HG02798 (cell line): ENCODE measurements around the gene NEK5.
"Not testable (repeated sequence)": the region's sequence is repeated elsewhere in the genome, so short reads cannot be mapped to it uniquely, and the experiment has no call there.

ENCODE experiments used
- ATAC-seq: cut with Tn5 transposase; IDR thresholded peaks from one replicate; pipeline ENCODE4 v1.9.1; 2021; ENCODE audit warnings: mild to moderate bottlenecking; ENCODE audit not compliant: unreplicated experiment, poor library complexity

NEK5 gene

DNA sequence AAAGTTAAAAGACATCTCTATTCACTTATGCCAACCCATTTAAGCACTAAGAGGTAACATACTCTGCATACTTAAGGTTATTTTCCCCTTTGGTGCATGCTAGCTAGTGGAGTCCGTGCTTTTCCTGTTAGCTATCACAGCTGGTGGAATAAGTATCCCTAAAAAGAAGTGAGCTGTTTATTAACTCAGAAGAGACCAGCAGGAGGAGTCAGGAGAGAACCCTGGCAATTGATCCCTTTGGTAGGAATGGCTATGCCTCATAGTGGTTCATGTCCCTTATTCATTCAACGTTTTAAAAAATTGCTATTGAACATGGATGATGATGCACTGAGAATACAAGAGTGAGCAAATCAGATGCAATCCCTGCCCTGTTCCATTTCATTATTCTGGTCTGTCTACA is 12.4 kb upstream of the NEK5 start:
- no peak for ATAC-seq

DNA sequence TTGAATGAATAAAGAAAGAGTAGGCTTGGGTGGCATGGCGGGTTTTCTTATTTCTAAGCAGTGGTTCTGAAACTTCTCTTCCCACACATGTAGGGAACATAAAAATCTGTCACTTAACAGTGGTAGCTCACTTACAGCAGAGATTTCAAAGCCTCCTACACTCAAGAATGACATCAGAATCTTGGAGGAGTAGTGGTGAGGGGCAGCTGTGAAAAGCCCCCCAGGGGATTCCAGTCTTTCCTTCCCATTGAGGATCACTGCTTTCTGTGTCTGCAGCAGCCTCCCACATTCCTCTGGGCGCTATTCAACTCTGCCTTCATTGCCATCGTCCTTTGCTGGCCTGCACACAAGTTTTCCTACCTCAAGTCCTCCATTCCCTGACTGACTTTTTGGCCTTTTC is 8.6 kb upstream of the NEK5 start:
- ATAC-seq, result no peak

DNA sequence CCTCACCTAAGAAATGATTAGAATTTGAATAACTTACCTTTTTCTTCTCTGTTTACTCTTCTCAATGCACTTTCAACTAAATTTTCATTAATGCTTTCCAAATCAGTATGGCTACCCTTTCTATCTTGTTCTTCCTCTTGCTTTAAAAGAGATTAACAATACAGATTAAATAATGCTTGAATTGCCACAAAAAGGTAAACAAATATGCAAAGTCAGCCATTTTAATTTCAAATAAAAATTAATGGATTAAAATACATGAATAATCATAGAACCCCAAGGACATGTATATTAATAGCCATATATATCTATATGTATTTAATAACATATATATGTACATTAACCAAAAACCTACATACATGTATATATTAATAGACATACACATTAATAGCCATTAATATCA is 7.9 kb upstream of the NEK5 start:
- no peak for ATAC-seq

DNA sequence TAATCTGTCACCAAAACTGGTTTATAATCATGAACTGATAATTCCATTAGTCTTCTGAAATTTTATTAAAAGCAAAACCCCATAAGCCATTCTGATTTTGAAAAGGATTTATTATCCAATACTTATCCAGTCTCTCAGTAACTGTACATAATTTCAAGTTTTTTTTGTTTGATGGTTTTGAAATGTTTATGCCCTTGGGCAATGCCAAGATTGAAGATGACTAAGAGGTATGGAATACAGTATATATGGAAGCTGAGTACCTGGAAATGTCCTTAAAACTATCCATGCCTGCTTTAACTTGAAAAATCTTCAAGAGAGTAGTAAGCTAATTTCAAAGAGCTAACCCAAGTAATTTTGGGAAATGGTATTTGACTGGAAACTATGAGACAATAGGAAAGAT is 1.8 kb upstream of the NEK5 start:
- ATAC-seq, result no peak

DNA sequence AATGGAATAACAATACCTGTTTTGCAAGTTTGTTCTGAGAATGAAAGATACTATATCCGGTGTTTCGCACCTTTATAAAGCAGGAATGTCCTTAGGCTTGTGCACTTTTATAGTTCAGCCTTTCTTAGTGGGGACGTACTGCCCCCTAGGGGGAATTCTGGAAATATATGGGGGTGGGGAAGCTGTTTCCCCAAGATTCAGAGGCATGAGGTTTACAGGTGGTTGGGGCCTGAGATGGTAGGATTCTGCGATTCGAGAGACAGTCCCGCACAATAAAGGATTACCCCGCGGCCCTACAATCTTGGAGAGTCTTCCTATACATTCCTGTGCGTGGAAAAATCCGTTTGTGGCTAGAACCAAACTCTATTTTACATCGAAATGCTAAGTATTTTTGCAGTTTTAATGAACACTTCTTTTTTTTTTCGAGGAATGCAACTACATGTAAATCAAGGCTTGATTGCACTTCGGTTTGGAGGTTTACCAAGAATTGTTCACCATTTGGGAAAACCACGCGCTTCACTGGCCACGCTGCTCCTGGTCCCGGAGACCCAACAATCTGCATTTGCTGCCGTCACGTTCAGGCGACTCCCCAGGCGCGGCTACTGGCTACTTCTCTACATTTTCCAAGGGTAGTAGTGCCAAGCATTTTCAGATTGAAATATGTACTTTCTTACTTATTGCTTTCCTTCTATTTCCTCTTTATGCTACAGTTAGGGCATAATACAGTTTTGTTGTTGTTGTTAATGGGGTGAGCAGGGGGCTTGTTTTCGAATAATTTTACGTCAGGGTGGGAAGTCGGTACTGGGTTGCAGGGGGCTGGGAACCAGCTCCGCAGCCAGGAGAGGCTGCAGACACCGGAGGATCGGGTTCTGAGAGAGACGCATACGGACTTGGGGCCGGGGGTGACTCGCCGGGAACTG is 830 bp downstream of the NEK5 start:
- peak; percentile 58 for ATAC-seq

DNA sequence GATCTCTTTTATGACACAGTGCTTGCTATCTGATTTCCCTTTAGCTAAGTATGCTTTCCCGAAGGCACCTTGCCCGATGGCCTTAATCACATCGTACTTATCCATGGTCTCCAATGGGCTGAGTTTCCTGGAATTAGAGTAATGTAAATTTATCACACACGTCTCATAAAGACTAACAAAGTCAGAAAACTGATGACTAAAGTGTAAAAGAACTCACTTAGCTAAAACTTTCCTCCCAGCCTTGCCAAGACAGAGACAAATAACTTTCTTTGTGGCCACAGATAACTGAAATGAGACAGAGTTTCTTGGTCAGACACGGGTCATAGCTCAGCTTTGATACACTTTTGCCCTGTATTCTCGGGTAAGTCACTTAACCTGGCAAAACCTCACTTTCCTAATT is 1.5 kb downstream of the NEK5 start:
- ATAC-seq, result peak; percentile 13

DNA sequence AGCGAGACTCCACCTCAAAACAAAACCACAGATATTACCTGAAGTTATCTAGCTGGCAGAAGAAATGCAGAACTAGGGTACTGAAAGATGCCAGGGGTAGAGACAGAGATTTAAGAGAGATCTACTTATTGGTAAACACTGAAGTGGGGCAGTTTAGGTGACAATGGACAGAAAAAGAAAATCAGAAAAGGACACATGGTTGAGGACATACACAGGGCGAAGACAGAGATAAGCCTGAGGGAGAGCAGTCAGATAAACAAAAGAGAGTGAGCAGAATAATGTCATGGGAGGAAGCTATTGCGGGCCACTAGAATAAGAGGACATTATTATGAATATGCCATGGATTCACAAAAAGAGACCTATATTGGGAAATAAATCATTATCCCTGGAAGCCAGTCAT is 3.3 kb downstream of the NEK5 start:
- ATAC-seq, result no peak

DNA sequence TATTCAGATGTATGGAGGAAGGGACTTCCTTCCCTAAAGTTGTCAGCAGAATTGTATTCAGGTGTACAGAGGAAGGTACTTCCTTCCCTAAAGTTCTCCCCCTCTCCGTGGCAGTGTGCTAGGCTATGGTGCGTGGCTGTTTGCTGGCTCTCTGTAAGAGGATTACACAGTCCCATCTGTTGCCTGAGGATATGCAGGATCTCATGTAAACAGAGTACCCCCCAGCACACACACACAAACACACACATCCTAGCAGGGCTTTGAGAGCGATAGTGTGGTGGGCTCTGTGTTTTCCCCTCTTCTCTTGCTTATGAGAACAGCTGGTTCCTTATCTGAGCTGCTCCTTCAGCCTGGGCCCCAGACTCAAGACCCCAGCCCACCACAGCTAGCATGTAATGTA is 10.3 kb downstream of the NEK5 start:
- ATAC-seq, result no peak

DNA sequence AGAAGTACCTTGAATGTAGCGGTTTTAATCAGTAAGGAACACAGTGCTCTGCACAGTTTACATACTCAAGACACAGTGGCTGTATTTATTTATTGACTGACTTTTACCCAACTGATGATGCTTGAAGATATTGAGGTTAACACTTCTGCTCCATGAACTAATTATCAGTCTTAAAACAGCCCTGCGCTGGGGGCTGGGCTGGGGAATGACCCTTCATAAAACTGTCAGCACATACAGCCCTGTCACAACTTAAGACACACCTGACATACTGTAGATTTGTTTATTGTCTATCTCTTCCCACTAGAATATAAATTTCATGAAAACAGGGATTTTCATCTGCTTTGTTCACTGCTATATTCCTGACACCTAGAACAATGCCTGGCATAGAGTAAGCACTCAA is 10.8 kb downstream of the NEK5 start:
- no peak for ATAC-seq

DNA sequence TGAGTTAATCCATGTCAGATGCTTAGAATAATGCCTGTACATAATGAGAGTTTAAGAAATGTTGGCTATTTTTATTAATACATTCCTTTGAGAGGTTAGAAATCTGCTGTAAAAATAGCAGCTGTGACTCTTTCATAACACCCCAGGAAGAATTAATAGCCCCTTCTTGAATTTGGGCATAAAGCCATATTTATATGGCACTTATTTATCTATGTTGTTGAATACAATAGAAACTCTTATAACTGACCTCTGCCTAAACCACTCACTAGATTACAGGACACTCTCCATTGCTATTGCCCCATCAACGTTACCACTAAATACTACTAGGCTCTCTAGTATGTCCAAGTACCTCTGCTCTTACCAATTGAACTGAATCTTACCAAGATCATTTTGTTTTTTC is 16.3 kb downstream of the NEK5 start:
- no peak for ATAC-seq

DNA sequence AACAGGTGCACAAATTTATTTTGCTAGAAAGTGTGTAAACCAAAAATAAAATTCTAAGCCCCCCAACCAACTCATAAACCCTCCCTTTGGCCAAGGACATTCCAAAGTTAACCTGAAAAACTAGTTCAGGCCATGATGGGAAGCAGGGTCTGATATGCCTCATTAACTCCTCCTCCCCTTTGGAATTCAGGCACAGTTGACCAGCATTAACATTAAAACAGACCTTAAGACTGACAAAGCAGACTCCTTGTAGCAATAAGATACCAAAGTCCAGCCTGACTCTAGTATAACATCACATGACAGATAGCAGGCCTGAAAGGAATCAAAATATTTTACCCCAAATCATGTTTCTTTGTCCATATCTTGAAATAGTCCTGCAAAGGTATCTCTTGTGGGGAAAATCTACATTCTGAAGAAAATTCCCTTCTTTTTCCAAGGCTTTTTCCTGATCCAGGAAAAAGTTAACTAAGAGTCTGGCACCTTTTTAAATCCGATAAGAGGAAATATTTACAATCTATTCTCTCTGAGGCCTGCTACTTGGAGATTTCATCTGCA is 19.7 kb downstream of the NEK5 start:
- ATAC-seq, result no peak

DNA sequence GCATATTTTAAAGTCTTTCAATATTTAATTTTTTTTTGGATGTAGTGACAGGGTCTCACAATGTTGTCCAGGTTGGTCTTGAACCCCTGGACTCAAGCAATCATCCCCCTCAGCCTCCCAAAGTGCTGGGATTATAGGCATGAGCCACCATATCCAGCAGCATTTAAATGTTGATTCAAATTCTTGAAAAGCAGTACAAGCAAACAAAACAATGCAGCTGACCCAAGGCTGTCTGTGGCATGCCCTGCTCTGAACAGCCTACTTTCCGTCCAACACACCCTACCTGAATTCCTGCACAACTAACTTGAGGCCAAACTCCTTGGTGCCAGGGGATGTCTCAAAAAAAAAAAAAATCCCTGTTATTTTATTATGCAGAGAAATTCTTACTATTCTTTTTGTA is 23.0 kb downstream of the NEK5 start:
- ATAC-seq, result no peak

DNA sequence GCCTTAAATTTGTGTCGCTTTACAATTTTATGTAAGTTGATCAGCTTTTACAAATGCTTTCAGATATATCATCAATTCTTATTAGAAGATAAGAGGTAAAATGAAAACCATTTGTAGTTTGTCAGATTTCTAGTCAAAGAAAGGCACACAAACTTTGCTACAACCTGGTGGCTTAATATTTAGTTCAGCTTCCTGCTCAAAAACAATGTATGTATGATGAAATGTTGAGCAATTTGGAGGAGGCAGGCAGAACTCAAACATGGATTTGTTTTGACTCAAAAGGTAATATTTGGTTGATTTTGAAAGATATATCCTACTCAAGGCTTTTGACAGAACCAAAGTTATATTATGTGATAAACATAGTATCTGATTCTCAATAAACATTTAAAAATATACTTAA is 24.2 kb downstream of the NEK5 start:
- ATAC-seq, result no peak

DNA sequence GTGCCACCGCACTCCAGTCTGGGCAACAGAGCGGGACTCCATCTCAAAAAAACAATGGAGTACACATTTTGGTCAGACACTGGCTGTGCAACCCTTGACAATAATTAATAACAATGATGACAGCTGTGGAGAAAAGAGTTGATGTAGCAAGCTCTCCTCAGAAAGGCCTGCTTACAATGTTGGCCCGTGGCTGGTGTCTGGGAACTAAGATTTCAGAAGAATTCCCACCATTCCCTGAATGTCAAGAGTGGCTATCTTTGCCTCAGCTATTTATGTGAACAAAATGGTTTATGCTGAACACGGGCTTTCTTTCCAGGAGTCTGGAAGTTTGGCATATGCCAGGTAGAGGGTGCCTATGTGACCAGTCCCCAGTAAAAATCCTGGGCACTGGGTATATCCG is 25.5 kb downstream of the NEK5 start:
- no peak for ATAC-seq

DNA sequence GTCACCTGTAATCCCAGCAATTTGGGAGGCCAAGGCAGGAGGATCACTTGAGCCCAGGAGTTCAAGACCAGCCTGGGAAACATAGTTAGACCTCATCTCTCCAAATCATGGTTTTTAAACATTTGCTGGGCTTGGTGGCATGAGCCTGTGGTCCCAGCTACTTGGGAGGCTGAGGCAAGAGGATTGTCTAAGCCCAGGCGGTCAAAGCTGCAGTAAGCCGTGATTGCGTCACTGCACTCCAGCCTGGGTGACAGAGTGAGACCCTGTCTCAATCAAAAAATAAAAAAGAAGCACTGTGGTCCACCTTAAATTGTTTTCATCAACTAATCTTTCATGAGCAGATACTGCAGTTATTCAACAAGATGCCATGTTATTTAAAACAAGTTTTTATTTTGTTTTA is 26.4 kb downstream of the NEK5 start:
- ATAC-seq, result not testable (repeated sequence)

DNA sequence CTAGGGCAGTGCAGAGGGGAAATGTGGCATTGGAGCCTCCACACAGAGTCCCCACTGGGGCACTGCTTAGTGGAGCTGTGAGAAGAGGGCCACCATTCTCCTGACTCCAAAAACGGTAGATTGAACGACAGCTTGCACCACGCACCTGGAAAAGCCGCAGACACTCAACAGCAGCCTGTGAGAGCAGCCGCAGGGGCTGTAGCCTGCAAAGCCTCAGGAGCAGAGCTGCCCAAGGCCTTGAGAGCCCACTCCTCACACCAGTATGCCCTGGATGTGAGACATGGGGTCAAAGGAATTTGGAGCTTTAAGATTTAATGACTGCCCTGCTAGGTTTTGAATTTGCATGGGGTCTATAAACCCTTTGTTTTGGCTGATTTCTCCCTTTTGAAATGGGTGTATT is 31.7 kb downstream of the NEK5 start:
- no peak for ATAC-seq

DNA sequence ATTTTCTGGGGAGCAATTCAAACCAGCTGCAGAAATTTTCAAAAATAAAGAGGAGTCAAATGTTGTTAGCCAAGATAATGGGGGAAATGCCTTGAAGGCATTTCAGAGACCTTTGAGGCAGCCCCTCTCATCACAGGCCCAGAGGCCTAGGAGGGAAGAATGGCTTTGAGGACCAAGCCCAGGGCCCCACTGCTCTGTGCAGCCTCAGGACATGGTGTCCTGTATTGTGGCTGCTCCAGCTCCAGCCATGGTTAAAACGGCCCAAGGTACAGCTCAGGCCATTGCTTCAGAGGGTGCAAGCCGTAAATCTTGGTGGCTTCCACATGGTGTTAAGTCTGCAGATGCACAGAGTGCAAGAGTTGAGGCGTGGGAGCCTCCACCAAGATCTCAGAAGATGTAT is 32.1 kb downstream of the NEK5 start:
- no peak for ATAC-seq

DNA sequence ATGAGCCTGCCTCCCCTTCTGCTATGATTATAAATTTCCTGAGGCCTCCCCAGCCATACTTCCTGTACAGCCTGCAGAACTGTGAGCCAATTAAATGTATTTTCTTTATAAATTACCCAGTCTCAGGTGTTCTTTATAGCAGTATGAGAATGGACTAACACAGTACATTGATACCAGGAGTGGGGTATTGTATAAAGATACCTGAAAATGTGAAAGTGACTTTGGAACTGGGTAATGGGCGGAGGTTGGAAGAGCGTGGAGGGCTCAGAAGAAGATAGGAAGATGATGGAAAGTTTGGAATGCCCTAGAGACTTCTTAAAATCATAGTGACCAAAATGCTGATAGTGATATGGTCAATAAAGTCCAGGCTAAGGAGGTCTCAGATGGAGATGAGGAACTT is 32.8 kb downstream of the NEK5 start:
- ATAC-seq, result no peak

DNA sequence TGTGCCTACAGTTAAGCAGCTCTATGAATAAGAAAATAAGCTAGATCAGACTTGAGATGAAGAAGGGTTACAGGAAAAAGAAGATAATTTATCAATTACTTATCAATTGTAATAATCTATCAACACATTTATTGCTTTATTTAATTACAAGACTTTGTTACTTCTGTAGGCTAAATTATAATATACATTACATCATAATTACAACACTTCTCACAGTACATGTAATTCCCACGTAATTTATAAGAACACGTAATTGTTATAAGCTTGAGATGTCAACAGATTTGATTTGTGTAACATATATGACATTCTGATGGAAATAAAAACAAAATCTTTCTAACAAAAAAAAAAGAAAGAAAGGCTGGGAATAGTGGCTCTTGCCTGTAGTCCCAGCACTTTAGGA is 36.8 kb downstream of the NEK5 start:
- no peak for ATAC-seq

DNA sequence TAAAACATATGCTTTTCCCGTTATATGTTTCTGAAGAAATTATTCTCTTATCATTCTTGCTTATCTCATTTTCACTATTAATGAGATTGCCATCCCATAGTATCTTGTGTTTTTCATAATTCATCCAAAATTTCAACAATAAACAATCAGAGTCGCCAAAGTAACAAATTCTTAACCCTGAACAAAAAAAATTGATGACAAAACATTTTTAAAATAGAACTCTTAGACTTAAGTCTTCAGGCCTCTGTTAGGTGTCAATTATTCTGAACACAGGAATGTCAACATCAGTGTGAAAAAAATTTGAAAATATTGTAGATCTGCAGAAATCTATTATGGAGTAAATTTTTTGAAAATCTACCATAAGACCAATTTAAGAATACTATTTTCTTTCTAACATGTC is 37.4 kb downstream of the NEK5 start:
- no peak for ATAC-seq

DNA sequence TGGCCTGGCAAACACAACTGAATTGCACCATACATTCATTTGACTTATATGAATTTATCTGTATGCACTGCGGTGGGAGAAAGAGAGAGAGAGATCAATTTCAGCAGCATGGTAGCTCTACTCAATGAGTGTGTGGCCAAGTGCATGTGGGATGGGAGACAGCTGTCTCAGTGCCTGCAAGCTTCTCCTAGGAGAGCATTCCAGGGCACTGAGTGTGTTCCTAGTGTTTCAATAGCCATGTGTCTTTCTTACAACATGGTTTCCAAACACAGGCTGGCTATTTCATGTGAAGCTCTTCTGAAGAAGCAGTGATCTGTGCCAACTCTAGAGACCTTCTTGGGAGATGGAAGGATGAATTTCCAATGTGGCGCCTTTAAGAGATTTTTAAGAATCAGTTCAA is 43.5 kb downstream of the NEK5 start:
- no peak for ATAC-seq

DNA sequence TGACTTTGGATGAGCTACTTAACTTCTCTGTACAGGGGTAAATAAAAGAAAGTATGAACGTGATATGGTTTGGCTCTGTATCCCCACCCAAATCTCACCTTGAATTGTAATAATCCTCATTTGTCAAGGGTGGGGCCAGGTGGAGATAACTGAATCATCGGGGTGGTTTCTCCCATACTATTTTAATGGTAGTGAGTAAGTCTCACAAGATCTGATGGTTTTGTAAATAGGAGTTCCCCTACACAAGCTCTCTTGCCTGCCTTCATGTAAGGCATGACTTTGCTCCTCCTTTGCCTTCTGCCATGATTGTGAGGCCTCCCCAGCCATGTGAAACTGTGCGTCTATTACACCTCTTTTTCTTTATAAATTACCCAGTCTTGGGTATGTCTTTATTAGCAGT is 43.9 kb downstream of the NEK5 start:
- ATAC-seq, result not testable (repeated sequence)
